ENCODE data around the gene SEMA5A.

- TF ChIP-seq EZH2 (IDR thresholded peaks at IDR 0.05; ENCODE audit: borderline replicate concordance, insufficient read depth, low read length, poor library complexity, severe bottlenecking) (no peak), CTCF (IDR thresholded peaks at IDR 0.05; ENCODE audit: poor library complexity, severe bottlenecking) (no peak)
These were observed 281.6 kb downstream of the SEMA5A start for GRCh38 chr5:9264301-9264700.
